H1 (cell line): ENCODE measurements around the gene PASK. TPM values are rescaled to one million over a fixed set of nuclear protein-coding genes. Genes with fewer than 3 reads are reported as not detected.

Source experiments
- CTCF ChIA-PET: fragments of 300-600 bp; sonication (Branson Sonifier 250); formaldehyde crosslinking; loops from one replicate; lab custom pipeline; 2021; ENCODE audit not compliant: partially characterized antibody; lab: Charles Lee
- POLR2A ChIA-PET: fragments of 300-600 bp; sonication (Branson Sonifier 250); formaldehyde crosslinking; loops from one replicate; lab custom pipeline; 2021; ENCODE audit warnings: inconsistent platforms; ENCODE audit not compliant: partially characterized antibody; lab: Charles Lee
- DNase-seq, 2 experiments: peaks; one replicate each; pipeline versions ENCODE4 v3.0.0 to v3.0.0-alpha.2; 2010 to 2022; ENCODE audit warnings: low spot score in 2 of 2, low read depth in 1 of 2, mixed read lengths in 1 of 2
- FAIRE-seq: peaks from 2 replicates; lab custom pipeline; 2011; peaks lifted over from hg19 to GRCh38; lab: Jason Lieb, UNC
- H2AFZ ChIP-seq: 2 replicates; pipeline ENCODE4 v1.8.1; 2012; ENCODE audit warnings: low read length, inconsistent platforms
- H2AK5ac ChIP-seq: 2 replicates; pipeline ENCODE4 v1.6.1; 2013; ENCODE audit warnings: low read depth, low read length
- H2BK120ac ChIP-seq: replicated peaks from 2 replicates; pipeline ENCODE3; 2013; ENCODE audit warnings: low read depth, low read length, inconsistent platforms
- H2BK12ac ChIP-seq: 2 replicates; pipeline ENCODE4 v1.6.1; 2013; ENCODE audit warnings: low read depth, low read length
- H2BK15ac ChIP-seq: 2 replicates; pipeline ENCODE4 v1.6.1; 2013; ENCODE audit warnings: low read length
- H2BK20ac ChIP-seq: 2 replicates; pipeline ENCODE4 v1.6.1; 2013; ENCODE audit warnings: low read length
- H2BK5ac ChIP-seq: 2 replicates; pipeline ENCODE4 v1.6.1; 2013; ENCODE audit warnings: low read depth, low read length
- H3K14ac ChIP-seq: 2 replicates; pipeline ENCODE4 v1.6.1; 2013; ENCODE audit warnings: inconsistent platforms; ENCODE audit not compliant: insufficient read length
- H3K18ac ChIP-seq: 2 replicates; pipeline ENCODE4 v1.6.1; 2013; ENCODE audit warnings: low read length; ENCODE audit errors: extremely low read depth
- H3K23ac ChIP-seq: 2 replicates; pipeline ENCODE4 v1.6.1; 2013; ENCODE audit warnings: inconsistent platforms; ENCODE audit not compliant: insufficient read length
- H3K23me2 ChIP-seq: 2 replicates; pipeline ENCODE4 v1.6.1; 2013; ENCODE audit warnings: low read depth, low read length
- H3K27ac ChIP-seq: 2 replicates; pipeline ENCODE4 v1.6.1; 2011; ENCODE audit warnings: low read depth, low read length, inconsistent platforms
- H3K27me3 ChIP-seq, 4 experiments: replicated peaks in 1 of 4; 1 replicate in 1 of 4; 2 replicates in 3 of 4; pipeline versions ENCODE4 v1.6.1 to v1.8.1; 2011 to 2013; ENCODE audit warnings: low read length in 3 of 4, mild to moderate bottlenecking in 3 of 4, inconsistent platforms in 2 of 4, mixed read lengths in 2 of 4, moderate library complexity in 1 of 4; ENCODE audit not compliant: control insufficient read depth in 3 of 4, insufficient read depth in 3 of 4; ENCODE audit errors: extremely low read depth in 1 of 4
- H3K36me3 ChIP-seq, 4 experiments: 2 replicates each; pipeline versions ENCODE4 v1.6.1 to v1.8.1; 2011 to 2013; ENCODE audit warnings: mild to moderate bottlenecking in 4 of 4, low read length in 3 of 4, moderate library complexity in 2 of 4, control low read depth in 1 of 4, inconsistent platforms in 1 of 4; ENCODE audit not compliant: insufficient read depth in 4 of 4, control insufficient read depth in 2 of 4
- H3K4ac ChIP-seq: replicated peaks from 2 replicates; pipeline ENCODE3; 2013; ENCODE audit warnings: low read length, low read depth, mixed read lengths, inconsistent platforms; ENCODE audit not compliant: insufficient read length
- H3K4me1 ChIP-seq, 4 experiments: replicated peaks in 1 of 4; 1 replicate in 1 of 4; 2 replicates in 3 of 4; pipeline versions ENCODE4 v1.6.1 to v1.8.1; 2011 to 2013; ENCODE audit warnings: low read length in 3 of 4, inconsistent platforms in 2 of 4, mixed read lengths in 1 of 4; ENCODE audit not compliant: insufficient read depth in 4 of 4, control insufficient read depth in 3 of 4
- H3K4me2 ChIP-seq, 2 experiments: 2 replicates each; pipeline versions ENCODE4 v1.6.1 to v1.8.1; 2011 to 2013; ENCODE audit warnings: low read depth in 2 of 2, low read length in 2 of 2, control low read depth in 1 of 2, inconsistent platforms in 1 of 2, mild to moderate bottlenecking in 1 of 2; ENCODE audit not compliant: insufficient read depth in 1 of 2
- H3K4me3 ChIP-seq, 4 experiments: fragments of 200-600, 300-600 bp in 1 of 4; sonication (generic), shearing (Covaris generic), sonication (Bioruptor Twin) in 1 of 4; 2 replicates each; pipeline versions ENCODE4 v1.5.1 to v1.8.1; 2011 to 2016; ENCODE audit warnings: low read length in 4 of 4, low read depth in 3 of 4, control low read depth in 2 of 4, inconsistent platforms in 2 of 4, mild to moderate bottlenecking in 2 of 4, mixed read lengths in 1 of 4, moderate library complexity in 1 of 4; ENCODE audit not compliant: insufficient read depth in 2 of 4; ENCODE audit errors: extremely low read depth in 1 of 4
- H3K56ac ChIP-seq: replicated peaks from 2 replicates; pipeline ENCODE3; 2013; ENCODE audit warnings: low read depth, mild to moderate bottlenecking, mixed read lengths, low read length, inconsistent platforms; ENCODE audit not compliant: insufficient read length
- H3K79me1 ChIP-seq: 2 replicates; pipeline ENCODE4 v1.6.1; 2013; ENCODE audit warnings: low read depth, low read length, control low read depth
- H3K79me2 ChIP-seq, 2 experiments: 2 replicates each; pipeline versions ENCODE4 v1.6.1 to v1.8.1; 2012 to 2013; ENCODE audit warnings: low read length in 2 of 2, mild to moderate bottlenecking in 2 of 2, inconsistent platforms in 1 of 2; ENCODE audit not compliant: insufficient read depth in 2 of 2, control insufficient read depth in 1 of 2
- H3K9ac ChIP-seq, 4 experiments: replicated peaks in 1 of 4; 1 replicate in 1 of 4; 2 replicates in 3 of 4; pipeline versions ENCODE4 v1.6.1 to v1.8.1; 2011 to 2013; ENCODE audit warnings: low read depth in 3 of 4, low read length in 3 of 4, control low read depth in 2 of 4, mild to moderate bottlenecking in 2 of 4, moderate library complexity in 2 of 4, inconsistent platforms in 1 of 4; ENCODE audit errors: extremely low read depth in 1 of 4
- H3K9me3 ChIP-seq, 2 experiments: 2 replicates each; pipeline versions ENCODE4 v1.6.1 to v1.8.1; 2012 to 2013; ENCODE audit warnings: mild to moderate bottlenecking in 2 of 2, moderate library complexity in 2 of 2, control low read depth in 1 of 2, inconsistent platforms in 1 of 2, low read depth in 1 of 2, low read length in 1 of 2, mixed read lengths in 1 of 2; ENCODE audit not compliant: insufficient read depth in 2 of 2
- H4K20me1 ChIP-seq, 2 experiments: replicated peaks in 1 of 2; 2 replicates each; pipeline versions ENCODE3 to v1.8.1; 2011 to 2013; ENCODE audit warnings: inconsistent platforms in 2 of 2, low read length in 2 of 2, mild to moderate bottlenecking in 1 of 2; ENCODE audit not compliant: insufficient read depth in 2 of 2, control insufficient read depth in 1 of 2
- H4K5ac ChIP-seq: 2 replicates; pipeline ENCODE4 v1.6.1; 2013; ENCODE audit warnings: low read length, low read depth, mixed read lengths, inconsistent platforms; ENCODE audit not compliant: insufficient read length
- H4K8ac ChIP-seq: 2 replicates; pipeline ENCODE4 v1.8.0; 2013; ENCODE audit warnings: mild to moderate bottlenecking, moderate library complexity, low read length, inconsistent platforms; ENCODE audit not compliant: insufficient read depth; ENCODE audit errors: extremely low read depth
- H4K91ac ChIP-seq: replicated peaks from 2 replicates; pipeline ENCODE3; 2013; ENCODE audit warnings: low read length, mixed read lengths, inconsistent platforms; ENCODE audit not compliant: insufficient read length
- ASH2L ChIP-seq: fragments of 200-600, 300-600 bp; sonication (generic); IDR thresholded peaks from one replicate; pipeline ENCODE4 v1.7.1; 2017; ENCODE audit warnings: low read length
- CHD1 ChIP-seq: IDR thresholded peaks from 2 replicates; pipeline ENCODE4 v1.6.1; 2012; ENCODE audit warnings: low read depth, low read length, improper control_type of control experiment
- JUND ChIP-seq: IDR thresholded peaks from 2 replicates; pipeline ENCODE4 v1.6.1; 2011; ENCODE audit warnings: mild to moderate bottlenecking, improper control_type of control experiment, low read length
- KDM1A ChIP-seq: fragments of 200-600, 300-600 bp; sonication (generic); IDR thresholded peaks from 2 replicates; pipeline ENCODE4 v1.7.1; 2016; ENCODE audit warnings: mild to moderate bottlenecking, low read length, borderline replicate concordance
- NANOG ChIP-seq: IDR thresholded peaks from 2 replicates; pipeline ENCODE4 v1.6.1; 2011; ENCODE audit warnings: low read length, low read depth, mild to moderate bottlenecking, inconsistent platforms; ENCODE audit not compliant: insufficient read depth, poor library complexity, severe bottlenecking
- POLR2AphosphoS5 ChIP-seq: IDR thresholded peaks from 2 replicates; pipeline ENCODE4 v1.6.1; 2011; ENCODE audit warnings: low read depth, low read length
- SP4 ChIP-seq: IDR thresholded peaks from 2 replicates; pipeline ENCODE4 v1.6.1; 2012; ENCODE audit warnings: low read length, inconsistent platforms
- TBP ChIP-seq: IDR thresholded peaks from 2 replicates; pipeline ENCODE4 v1.6.1; 2011; ENCODE audit warnings: low read depth, low read length, improper control_type of control experiment
- ZNF274 ChIP-seq: IDR thresholded peaks from 2 replicates; pipeline ENCODE4 v1.7.0; 2012; ENCODE audit warnings: low read length, borderline replicate concordance; ENCODE audit errors: extremely low read depth
- WGBS, 2 experiments: shearing (Covaris generic) in 1 of 2; methylation state at CpG; one replicate each; pipeline versions ENCODE4 v1.1.6 to v1.1.7; 2013 to 2015; ENCODE audit warnings: low lambda C conversion rate in 2 of 2, mixed read lengths in 2 of 2, inconsistent platforms in 1 of 2, low coverage in 1 of 2, missing lambda C conversion rate in 1 of 2; ENCODE audit not compliant: insufficient replicate concordance in 2 of 2, insufficient coverage in 1 of 2, insufficient read length in 1 of 2; ENCODE audit errors: extremely low coverage in 1 of 2, missing lambda C conversion rate in 1 of 2; 5-methylcytosine and 5-hydroxymethylcytosine counted together
- polyA plus RNA-seq, 7 experiments: library from polyadenylated mRNA; depleted of rRNA in 3 of 7; stranded (reverse) in 5 of 7; unstranded in 2 of 7; fragments of >200 nt in 5 of 7; fragments of 200-250 nt in 2 of 7; gene quantifications; 1 replicate in 5 of 7; 2 replicates in 1 of 7; 4 replicates in 1 of 7; pipeline versions ENCODE4 v1.2.1 to v1.2.3, GENCODE V29; 2011 to 2013; ENCODE audit warnings: missing spikeins in 2 of 7, mixed read lengths in 2 of 7
- total RNA-seq: library from RNA; stranded (reverse); fragmentation: NEBNext Ultra II Directional; extraction: Animal tissue kit (Norgen Biotek cat#: 25700); gene quantifications from 2 replicates; pipeline ENCODE4 v1.2.1, GENCODE V29; 2021
- TF ChIP-seq, protein P1 (sequence below): IDR thresholded peaks from 2 replicates; pipeline ENCODE4 v1.6.1; 2011; ENCODE audit warnings: low read depth, mild to moderate bottlenecking, low read length; ENCODE audit not compliant: insufficient read depth
- TF ChIP-seq, protein P2 (sequence below): IDR thresholded peaks from 2 replicates; pipeline ENCODE4 v1.6.1; 2012; ENCODE audit warnings: low read length, inconsistent platforms
- TF ChIP-seq, protein P3 (sequence below): IDR thresholded peaks from 2 replicates; pipeline ENCODE4 v1.6.1; 2012; ENCODE audit warnings: inconsistent platforms

Gene PASK
- total and polyA plus RNA-seq, 2 of the 8 experiments (the other 6 are each of a cell fraction or from before 2014, with no cell fraction given), result 20.5 to 66.1 TPM

DNA sequence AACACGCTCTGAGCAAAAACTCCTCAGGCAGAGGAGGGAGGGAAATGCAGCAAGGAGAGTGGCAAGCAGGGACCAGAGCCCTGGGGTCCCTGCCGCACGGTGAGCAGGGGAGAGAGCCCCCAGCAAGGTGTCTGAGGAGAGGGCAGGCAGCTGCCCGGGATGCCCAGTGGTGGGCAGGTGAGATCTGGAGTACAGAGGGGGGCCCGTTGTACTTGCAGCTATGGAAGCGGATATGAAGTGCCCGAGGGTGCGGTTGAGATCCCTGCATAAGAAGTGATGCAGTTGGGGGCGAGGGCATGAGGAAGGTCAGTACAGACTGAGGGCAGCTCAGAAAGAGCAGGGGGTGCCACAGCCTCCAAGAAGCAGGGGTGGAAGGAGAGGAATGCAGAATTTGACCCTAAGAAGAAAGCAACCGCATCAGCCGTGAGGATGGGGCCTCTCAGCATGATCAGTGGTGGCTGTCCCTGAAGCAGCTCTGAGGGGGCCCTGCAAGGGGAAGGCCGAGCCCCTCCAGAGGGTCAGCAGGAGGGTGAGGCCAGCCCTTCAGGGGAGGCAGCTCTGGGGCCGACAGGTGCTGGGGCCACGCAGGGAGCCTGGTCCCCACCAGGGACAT is 76.6 kb downstream of the PASK start:
- H4K5ac ChIP-seq, result no peak overlapping the region
- H2BK15ac ChIP-seq, result no peak overlapping the region
- H3K4me2 ChIP-seq, result no peak overlapping the region
- no peak overlapping the region for H3K18ac ChIP-seq
- no peak overlapping the region for H3K27ac ChIP-seq
- no peak overlapping the region for H3K4me3 ChIP-seq
- H4K8ac ChIP-seq, result no peak overlapping the region
- H4K91ac ChIP-seq, result no peak overlapping the region
- no peaks in the 10 kb centered on the region for H3K79me1 ChIP-seq
- H2AK5ac ChIP-seq, result no peak overlapping the region
- no peaks in the 10 kb centered on the region for H3K79me2 ChIP-seq
- H2BK12ac ChIP-seq, result no peak overlapping the region
- FAIRE-seq (no peak), DNase-seq (no peak)
- H3K56ac ChIP-seq, result no peak overlapping the region
- H3K36me3 ChIP-seq, result no peaks in the 10 kb centered on the region
- 88% methylated on average over 13 of the region's 14 CpGs; no CpG with 5 or more reads in 1 of the 2 experiments for WGBS, 2 experiments
- H2BK120ac ChIP-seq, result no peak overlapping the region
- no peak overlapping the region for H2AFZ ChIP-seq
- no peaks in the 10 kb centered on the region for H4K20me1 ChIP-seq
- H3K27me3 ChIP-seq, result no peaks in the 10 kb centered on the region
- no peaks in the 10 kb centered on the region for H3K23me2 ChIP-seq
- H3K4ac ChIP-seq, result no peak overlapping the region
- H3K4me1 ChIP-seq, result no peaks in the 10 kb centered on the region; a peak in 1 of 7 replicates
- no peak overlapping the region for H3K23ac ChIP-seq
- no peak overlapping the region for H2BK20ac ChIP-seq
- ChIA-PET POLR2A (no interaction called here), CTCF (interaction anchor here (1.5 kb wide), 1 partner anchor 89 kb away, joined by 5 read pairs; no protein-coding TSS in a partner anchor)
- H3K9ac ChIP-seq, result no peak overlapping the region
- no peaks in the 10 kb centered on the region for H3K9me3 ChIP-seq
- H3K14ac ChIP-seq, result no peak overlapping the region
- H2BK5ac ChIP-seq, result no peak overlapping the region
- TF ChIP-seq TBP, result no peak
- no peak for TF ChIP-seq JUND
- TF ChIP-seq ZNF274, result no peak
- TF ChIP-seq POLR2AphosphoS5, result no peak
- TF ChIP-seq, protein P1, sequence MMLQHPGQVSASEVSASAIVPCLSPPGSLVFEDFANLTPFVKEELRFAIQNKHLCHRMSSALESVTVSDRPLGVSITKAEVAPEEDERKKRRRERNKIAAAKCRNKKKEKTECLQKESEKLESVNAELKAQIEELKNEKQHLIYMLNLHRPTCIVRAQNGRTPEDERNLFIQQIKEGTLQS, result no peak
- no peak for TF ChIP-seq SP4
- no peak for TF ChIP-seq CHD1
- TF ChIP-seq, protein P2, sequence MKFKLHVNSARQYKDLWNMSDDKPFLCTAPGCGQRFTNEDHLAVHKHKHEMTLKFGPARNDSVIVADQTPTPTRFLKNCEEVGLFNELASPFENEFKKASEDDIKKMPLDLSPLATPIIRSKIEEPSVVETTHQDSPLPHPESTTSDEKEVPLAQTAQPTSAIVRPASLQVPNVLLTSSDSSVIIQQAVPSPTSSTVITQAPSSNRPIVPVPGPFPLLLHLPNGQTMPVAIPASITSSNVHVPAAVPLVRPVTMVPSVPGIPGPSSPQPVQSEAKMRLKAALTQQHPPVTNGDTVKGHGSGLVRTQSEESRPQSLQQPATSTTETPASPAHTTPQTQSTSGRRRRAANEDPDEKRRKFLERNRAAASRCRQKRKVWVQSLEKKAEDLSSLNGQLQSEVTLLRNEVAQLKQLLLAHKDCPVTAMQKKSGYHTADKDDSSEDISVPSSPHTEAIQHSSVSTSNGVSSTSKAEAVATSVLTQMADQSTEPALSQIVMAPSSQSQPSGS, result no peak
- TF ChIP-seq, protein P3, sequence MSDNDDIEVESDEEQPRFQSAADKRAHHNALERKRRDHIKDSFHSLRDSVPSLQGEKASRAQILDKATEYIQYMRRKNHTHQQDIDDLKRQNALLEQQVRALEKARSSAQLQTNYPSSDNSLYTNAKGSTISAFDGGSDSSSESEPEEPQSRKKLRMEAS, result no peak
- no peak for TF ChIP-seq KDM1A
- TF ChIP-seq ASH2L, result no peak
- no peak for TF ChIP-seq NANOG
